NCI-H526 treated with DMSO at 0.1 percent for 48 hours (cell line): ENCODE measurements around the gene BAIAP2L1.
A peak's percentile ranks its signal among the peaks of the same experiment; 100 is the strongest.

ENCODE experiments used
- DNase-seq: peaks from one replicate; lab custom pipeline; 2025; lab: John Stamatoyannopoulos, UW

The BAIAP2L1 gene

DNA sequence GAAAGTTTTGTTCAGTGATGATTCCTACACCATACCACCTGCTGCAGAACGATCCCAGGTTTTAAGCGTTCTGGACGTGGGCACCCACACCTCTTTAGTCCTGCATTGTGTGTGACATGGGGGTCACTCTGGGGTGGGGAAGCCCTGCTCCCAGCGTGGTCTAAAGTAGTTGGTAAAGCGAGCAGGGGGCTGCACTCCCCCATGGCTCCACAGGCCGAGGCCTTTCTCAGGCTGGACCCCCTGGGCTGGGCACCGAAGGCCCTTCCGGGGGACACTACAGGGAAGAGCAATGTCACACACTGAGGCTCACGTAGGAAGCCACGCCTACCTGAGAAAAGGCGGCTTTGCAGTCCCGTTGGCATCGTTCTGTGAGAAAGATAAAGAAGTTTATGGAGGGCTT, 107.1 kb downstream of the BAIAP2L1 start:
- DNase-seq: no peak

DNA sequence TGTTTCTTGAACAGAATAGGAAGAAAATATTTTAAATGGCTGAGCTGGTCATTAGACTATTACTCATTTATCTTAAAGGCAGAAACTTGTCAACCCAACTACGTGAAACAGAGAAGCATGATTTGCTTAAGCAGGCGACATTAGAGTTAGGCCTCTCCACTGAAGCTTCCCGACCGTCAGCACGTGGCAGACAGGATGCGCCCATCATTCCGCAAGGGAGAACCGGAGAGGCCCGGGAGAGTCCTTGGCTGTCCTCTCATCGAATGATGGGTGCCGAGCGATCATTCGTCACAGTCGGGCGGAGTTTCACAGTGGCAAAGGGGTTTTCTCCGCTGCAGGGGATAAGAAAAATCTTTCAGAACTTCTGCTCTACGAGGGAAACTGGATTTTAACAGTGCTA, 107.6 kb downstream of the BAIAP2L1 start:
- no peak for DNase-seq

DNA sequence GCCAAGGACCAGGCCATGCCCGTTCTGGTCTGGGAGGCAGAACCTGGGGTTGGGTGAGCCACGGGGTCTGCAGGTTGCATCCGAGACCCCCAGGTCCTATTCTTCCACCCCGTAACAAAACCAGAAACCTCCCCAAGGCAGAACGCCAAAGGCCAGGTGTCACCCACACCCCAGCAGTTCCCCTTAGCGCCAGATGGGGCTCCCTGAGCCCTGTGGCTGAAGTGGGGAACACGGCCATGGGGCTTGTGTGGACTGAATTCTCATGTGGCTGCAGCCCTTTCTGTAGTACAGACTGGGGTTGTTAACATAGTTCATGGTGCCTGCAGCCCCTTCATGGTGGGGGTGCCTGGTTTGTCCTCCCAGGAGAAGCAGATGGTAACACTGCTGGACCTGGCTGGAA, 109.2 kb downstream of the BAIAP2L1 start:
- no peak for DNase-seq

DNA sequence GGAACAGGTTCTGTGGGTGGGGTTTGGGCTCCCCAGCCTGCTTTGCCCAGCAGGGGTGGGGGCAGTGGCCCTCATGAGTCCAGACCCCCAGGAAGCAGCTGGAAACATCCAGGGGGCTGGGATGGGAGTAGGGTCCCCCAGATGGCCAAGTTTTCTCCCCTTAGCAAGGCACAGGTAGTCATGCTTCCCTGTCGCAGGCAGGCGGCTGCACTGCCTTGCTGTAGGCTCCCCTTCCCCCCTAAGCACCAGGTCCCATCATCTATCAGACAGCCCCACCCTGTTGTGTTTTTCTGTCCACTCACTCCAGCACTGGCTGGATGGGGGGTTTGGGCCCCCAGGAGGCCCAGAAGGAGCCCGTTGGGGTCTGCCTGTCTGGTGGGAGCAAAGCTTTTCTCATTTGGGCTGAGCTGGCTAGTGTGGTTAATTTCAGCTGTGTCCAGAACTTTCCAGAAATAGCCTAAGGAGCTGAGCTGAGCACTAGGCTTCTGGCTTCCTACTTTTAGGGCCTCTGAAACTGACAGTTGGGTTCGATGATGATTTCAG, 111.5 kb downstream of the BAIAP2L1 start:
- no peak for DNase-seq

DNA sequence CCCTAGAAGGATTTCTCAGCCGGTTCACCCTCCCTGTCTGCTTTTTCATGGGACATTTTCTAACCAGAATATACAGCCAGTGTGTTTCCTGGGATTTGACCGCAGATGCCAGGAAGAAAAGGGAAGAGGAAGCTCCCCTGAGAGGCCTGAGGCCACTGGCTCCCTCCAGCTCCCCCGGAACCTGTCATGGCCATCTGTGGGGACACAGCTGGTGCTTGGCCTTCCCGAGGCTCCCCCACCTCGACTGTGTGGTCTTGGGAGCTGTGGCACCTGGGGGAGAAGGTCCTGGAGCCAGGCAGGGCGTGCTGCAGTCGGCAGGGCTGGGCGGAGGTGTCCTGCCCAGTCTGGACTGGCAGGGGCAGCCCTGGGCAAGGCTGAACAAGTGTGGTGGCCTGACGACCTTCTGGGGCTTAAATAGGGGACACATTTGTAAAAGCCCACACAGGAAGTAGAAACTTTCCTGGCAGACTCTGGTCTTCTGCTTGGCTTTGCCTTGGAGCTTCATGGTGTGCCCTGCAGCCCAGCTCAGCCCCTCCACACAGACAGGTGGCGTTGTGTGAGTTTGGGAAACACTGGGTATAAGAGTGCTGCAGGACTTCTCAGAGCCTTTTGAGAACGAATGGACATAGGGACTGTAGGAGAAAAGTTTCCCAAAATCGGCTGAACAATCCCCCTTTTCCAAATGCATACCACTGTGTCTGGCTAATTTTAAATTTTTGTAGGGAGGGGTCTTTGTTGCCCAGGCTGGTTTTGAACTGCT, 112.6 kb downstream of the BAIAP2L1 start:
- no peak for DNase-seq

DNA sequence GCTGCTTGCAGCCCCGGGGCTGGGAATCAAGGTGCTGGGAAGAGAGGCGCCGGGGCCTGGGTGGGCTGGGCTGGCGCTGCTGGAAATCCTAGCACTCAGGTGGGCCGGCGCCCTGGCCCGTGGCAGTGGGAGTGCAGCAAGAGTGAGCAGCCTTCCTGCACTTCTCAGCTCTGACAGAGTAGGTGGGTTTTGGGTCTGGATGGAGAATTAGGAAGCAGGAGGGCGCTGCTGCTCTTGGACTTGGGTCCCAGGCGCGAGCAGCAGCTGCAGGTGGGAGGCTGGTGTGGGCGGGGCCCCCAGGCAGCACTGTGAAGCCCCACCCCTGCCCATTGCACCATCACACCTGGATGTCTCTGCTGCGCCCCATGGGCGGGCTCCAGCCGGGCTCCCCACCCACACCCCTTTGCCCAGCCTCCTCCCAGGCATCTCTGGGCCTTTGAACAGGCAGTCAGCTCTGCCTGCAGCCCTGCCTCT, 113.4 kb downstream of the BAIAP2L1 start:
- DNase-seq: peak; percentile 27

DNA sequence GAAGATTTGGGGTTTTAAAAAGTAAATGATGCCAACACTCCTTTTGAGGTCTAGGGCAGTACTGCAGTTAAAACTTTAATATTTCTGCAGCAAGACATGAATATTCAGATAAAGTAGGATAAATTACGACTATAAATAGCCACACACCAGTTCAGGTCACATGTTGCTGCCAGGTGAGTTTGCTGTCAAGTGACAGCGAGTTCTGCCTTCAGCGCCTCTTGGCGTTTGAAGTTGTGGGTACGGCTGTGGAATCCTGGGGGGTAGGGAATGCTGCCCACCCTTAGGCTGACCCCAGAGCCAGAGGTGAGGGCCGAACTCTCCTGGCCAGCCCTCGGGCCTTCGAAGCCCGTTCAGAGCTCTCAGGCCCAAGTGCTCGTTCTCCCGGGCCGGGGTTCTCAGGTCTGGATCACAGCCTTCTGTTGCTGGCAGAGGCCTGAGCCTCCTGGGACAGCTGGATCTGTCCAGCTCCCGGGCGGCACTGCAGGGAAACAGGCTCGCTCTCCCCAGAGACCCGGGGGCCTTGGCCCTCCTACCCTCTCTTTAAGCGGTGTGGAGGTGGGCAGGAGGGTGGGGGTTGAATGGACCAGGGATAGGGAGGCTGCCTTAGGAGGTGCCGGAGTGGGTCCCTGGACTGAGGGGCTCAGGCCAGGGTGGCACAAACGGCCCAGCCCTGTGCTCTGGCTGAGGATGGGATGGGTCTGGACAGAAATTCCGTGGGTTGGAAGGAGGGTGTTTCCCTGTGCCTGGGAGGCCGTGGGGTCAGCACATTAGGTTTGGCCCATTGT, 114.0 kb downstream of the BAIAP2L1 start:
- DNase-seq: peak; percentile 34

DNA sequence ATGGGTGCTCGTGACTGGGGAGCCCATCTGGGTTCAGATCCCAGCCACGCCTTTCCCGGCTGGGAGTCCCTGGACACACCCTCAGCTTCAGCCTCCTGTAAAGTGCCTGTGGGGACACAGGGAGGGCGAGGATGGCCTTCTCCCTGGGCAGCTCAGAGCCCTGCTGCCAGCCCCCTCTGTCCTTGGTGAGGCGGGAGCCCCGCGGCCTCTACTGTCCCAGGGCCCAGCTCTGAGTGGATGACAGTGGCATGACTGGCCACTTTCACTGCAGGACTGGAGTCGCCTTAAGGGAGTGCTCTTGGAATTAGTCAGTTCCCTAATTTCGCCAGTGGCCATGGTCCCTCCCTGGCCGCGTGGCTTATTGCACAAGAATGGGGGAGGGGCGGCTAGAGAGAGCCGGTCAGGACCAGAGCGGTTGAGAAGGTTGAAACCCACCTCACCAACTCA, 114.8 kb downstream of the BAIAP2L1 start:
- DNase-seq: no peak

DNA sequence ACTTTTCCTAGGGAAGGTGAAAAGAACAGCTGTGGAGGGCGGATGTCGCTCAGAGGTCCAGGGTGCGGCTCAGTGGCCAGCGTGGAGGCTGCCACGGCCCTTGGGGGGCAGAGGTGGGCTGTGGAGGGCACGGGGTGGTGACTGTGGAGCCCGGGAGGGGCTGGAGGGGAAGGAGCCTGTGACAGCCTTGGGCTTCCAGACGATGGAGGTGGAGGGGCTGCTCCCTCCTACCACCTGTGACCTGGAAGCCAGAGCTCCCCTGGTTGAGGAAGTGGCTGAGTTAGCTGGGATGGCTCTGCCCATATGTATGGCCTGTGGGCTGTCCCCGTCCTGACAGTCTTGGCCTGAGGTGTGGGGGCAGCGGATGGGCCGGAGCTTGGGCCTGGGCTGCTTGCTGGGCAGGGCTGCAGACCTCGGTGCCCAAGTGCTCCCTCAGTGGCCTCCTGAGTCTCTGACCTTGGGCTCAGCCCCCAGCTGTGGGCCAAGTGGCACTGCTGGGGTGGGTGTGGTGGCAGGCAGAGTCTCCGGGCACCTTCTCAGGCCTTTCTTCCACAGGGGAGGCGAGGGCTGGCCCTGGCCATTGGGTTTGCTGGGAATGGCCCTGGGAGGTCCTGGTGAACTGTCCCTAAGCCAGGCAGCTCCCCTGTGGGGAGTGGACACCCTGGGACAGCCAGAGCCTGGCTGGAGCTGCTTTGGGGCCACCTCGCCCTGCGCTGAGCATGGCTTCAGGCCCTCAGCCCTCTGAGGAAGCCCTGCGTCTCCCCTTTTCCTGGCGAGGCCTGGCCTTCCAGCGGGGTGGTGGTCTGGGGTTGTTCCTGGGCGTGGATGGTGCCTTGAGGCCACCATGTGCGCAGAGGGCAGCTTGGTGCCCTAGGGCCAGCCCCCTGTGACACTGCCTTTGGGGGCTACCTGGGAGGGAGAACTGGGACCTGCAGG, 115.5 kb downstream of the BAIAP2L1 start:
- DNase-seq: no peak

DNA sequence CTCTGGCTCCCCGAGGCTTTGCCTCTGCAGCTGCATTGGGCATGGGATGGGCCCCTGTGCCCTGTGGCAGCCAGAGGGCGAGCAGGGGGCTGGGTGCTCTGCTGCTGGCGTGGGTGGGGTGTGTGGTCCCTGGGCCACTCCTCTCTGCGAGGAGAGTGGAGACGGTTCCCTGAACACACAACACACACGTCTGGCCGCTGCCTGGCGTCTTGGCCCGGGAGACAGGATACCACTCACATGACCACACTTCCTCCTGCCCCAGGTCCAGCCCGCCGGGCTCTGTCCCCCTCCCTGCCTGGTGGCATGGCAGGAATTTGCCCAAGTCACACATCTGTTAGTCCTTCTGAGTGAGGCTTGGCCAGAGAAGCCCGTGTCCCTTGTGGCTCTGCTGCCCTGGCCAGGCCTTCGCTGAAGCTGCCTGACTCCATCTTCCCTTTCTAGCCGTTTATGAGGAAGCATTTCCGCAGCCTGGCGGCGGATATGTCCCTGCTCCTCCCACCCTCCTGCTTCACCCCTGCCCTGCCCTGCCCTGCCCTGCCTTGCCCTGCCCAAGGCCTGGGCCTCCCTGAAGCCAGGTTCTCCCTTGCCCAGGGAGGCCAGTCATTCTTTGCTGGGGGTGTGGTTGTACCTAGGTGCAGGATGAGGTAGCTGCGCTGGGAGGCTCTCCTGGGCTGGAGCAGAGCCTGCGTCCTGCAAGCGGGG, 116.4 kb downstream of the BAIAP2L1 start:
- no peak for DNase-seq

DNA sequence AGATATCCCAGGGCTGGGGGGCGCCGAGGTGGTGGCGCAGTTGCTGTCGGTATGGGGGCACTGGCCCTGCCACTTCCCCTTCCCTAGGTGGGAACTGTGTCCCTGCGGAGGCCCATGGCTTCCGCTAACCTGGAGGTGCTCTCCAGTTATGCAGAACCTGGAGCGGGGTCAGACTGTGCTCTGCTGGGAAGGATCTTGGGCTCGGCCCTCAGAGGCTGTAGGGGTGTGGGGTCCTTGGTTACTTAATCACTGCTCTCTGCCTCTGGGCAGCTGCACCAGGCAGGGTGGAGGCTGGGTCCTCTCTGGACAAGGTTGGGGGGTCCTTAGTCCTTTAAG, 117.0 kb downstream of the BAIAP2L1 start:
- DNase-seq: no peak

DNA sequence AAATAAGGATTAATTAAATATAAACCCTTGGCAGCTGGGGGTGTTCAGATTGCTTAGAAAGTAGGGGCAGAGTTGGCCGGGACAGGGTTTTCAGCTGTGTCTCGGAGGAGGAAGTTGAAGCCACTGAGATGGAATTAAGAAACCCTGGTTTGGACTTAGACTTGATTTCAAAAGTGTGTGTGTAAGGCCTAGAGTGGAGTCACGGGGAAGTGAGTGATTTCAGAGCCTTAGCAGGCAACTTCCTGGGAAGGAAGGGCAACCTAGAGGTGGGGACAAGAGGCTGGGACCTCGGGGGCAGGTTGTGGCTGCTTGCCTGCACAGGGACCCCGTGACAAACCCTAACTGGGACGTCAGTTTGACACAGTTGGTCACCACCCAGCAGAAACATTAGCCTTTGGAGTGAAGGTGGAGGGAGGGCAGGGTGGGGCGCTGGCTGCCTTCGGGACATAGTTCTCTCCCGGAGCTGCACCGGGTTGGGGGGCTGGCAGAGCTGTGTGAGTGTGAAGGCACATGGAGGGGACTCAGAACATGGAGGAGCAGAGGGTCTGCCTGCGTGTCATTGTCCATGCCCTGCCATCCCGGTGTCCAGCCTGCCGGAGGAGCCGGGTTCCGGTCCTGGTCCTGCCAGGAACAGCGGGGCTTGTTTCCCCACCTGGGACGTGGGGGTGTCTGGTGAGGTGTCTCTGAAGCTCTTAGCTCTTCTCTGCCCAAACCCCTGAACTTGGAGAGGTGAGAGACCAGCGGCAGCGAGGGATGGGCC, 117.6 kb downstream of the BAIAP2L1 start:
- DNase-seq: no peak

DNA sequence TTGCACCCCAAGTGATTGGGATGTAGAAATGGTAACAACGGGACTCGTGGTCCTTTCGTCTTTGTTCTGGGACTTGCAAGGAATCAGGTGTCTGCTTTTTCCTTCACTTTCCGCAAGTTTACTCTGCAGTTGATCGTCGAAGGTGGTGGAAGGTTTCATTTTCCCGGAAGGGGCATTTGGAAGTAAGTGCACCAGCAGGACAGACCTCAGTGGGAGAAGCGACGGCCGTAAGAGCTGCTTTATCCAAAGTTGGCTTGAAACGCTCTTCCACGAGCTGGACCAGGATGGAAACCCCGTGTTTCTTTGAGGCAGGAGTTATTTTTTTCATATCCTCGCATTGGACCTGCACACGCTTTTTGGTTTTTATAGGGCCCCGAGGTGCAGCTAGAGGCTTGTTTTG, 118.2 kb downstream of the BAIAP2L1 start:
- no peak for DNase-seq

DNA sequence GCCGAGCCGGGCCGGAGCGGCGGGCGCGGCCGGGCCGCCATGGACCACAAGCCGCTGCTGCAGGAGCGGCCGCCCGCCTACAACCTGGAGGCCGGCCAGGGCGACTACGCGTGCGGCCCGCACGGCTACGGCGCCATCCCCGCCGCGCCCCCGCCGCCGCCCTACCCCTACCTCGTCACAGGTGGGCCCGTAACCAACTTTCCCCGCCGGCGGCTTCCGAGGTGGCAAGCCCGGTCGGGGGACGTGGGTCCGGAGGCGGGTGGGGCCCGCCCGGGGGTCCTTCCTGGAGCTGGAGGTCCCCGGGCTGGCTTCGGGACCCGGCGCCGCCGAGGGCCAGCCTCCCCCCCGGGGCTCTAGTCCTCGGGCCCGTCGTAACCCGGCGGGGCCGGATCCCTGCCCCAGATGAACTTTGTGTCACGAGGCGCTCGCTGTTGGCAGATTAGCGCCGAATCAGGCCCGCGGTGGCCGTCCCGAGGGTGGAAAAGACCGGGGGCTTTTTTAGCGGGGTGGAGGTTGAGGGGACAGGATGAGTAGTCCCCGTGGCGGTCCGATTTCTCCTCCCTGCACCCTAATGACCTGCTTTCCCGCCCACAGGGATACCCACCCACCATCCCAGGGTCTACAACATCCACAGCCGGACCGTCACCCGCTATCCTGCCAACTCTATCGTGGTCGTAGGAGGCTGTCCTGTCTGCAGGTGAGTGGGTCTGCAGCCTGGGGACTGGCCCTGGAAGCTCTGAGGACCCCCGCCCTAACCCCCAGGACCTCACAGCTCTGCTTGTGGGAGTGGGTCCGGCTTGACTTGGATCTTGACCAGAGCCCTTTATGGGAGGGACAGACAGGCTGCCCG, 118.9 kb downstream of the BAIAP2L1 start:
- no peak for DNase-seq

DNA sequence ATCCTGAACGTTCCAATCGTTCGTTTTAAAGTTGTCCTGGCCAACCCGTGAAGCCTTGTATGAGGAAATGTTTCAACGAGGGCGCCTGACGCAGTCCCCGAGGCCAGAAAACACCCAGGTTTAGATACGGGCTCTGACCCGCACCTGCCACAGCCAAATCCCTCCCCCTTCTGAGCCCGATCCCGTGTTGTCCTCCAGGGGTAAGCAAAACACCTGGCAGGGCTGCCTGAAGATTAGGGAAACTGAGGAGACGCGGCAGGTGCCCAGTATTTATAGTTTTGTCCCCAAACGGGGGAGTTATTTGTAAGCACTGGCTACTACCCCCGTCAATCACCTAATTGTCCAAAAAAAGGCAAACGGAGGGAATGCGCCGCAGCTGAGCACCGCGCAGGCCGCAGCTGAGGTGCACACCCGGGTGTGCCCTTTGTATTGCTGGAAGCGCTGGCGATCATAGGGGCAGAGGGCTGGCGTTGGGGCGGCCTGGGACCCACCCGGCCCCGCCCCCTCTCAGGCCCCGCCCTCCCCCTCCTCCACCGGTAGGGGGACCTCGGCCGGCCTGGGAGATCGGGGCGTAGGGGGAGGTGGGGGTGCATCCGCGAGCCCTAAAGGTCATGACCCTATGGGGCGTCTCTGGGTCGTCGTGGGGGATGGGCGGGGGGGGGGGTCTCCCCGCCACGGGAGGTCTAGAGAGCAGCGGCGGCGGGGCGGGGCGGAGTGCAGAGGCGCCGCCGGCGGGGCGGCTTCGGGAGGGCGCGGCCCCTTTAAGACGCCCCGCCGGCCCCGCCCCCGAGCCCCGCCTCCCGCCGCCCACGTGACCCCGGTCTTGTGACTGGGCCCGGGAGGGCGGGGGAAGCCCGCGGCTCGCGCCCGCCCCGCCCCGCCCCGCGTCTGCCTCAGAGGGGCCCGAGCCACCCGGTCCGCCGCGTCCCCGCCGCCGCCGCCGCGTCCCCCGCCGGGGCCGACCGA, 119.8 kb downstream of the BAIAP2L1 start, which contains the start of gene BRI3:
Gene BRI3, plus strand, starts transcription at position 896 of the 966 bp plus-strand sequence. CDS start 110 bp downstream, outside the sequence.
- DNase-seq: peak; percentile 86

DNA sequence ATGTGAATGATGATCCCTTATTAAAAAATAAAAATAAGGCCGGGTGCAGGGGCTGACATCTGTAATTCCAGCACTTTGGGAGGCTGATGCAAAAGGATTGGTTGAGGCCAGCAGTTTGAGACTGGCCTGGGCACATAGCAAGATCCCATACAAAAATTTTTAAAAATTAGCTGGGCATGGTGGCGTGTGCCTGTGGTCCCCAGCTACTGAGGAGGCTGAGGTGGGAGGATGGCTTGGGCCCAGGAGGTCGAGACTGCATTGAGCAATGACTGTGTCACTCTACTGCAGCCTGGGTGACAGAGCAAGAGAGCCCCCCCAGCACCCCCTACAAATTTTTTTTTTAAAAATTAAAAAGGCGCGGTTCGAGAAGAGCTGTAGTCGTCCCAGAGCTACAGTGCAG, 120.6 kb downstream of the BAIAP2L1 start:
- no peak for DNase-seq

DNA sequence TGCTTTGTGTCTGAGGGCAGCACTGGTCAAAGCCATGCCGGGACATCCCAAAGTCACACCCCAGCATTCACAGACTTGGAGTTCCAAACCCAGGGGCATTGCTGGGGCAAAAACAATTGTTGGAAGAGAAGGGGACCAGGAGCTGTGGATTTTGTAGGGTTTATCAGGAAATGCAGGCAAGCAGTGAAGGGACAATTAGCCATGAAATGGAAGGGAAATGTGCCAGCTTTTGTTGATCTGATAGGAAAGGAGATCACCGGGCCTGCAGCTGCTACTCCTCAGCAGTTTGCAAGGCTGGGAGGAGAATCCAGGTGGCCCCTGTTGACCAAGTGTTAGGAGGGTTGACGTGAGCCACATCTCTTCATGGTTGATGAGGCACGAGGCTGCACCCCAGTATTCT, 122.0 kb downstream of the BAIAP2L1 start:
- DNase-seq: no peak

DNA sequence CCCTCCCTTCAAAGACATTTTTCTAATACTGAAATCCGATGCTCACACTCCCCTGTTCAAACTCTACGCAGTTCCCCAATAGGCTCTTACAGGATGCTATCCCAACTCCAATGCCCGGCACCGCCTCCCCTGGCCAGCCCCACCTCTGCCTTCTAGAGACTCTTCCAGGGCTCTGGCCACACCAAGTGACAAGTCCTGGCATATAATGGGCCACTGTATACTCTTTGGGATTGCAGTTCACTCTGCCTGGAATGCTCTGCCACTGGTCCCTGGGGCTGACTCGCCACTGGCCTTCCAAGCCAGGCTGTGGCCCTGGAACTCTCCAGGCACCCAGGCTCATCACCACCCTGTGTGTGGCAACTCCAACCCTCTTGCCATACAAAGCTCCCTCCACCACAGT, 122.5 kb downstream of the BAIAP2L1 start:
- DNase-seq: no peak
